Ovary (tissue), 9 donors: ENCODE measurements around the gene C1QTNF12. TPM values are rescaled to one million over a fixed set of nuclear protein-coding genes. Genes with fewer than 3 reads are reported as not detected.

Source experiments
- DNase-seq, 5 donors: peaks; one replicate each; pipeline ENCODE4 v3.0.0-alpha.2; 2019 to 2020
- H3K27ac ChIP-seq, 2 donors: fragments of 200-600 bp; one replicate each; pipeline versions ENCODE4 v1.5.1 to v1.8.0; 2019 to 2022
- H3K27me3 ChIP-seq: fragments of 200-600 bp; one replicate; pipeline ENCODE4 v1.8.0; 2022
- H3K36me3 ChIP-seq: fragments of 200-600 bp; sonication (generic); one replicate; pipeline ENCODE4 v1.5.1; 2019
- H3K4me1 ChIP-seq: one replicate; pipeline ENCODE4 v1.8.1; 2013; ENCODE audit warnings: mild to moderate bottlenecking, moderate library complexity; ENCODE audit not compliant: insufficient read depth
- H3K4me3 ChIP-seq: fragments of 200-600 bp; sonication (generic); one replicate; pipeline ENCODE4 v1.5.1; 2017
- H3K9me3 ChIP-seq, 2 donors: fragments of 200-600 bp in 1 of 2; sonication (generic) in 1 of 2; one replicate each; pipeline versions ENCODE4 v1.5.1 to v1.8.1; 2013 to 2019; ENCODE audit warnings: mild to moderate bottlenecking in 1 of 2, moderate library complexity in 1 of 2
- CTCF ChIP-seq, 3 donors: fragments of 450-650 bp in 2 of 3; fragments of 200-600 bp in 1 of 3; IDR thresholded peaks; one replicate each; pipeline versions ENCODE4 v1.5.1 to v1.8.0; 2016 to 2022; ENCODE audit warnings: antibody characterized with exemption in 3 of 3, mild to moderate bottlenecking in 1 of 3
- EP300 ChIP-seq: sonication (generic); formaldehyde crosslinking; IDR thresholded peaks from one replicate; pipeline ENCODE4 v1.6.1; 2017; ENCODE audit warnings: antibody characterized with exemption
- POLR2A ChIP-seq: fragments of 450-650 bp; IDR thresholded peaks from one replicate; pipeline ENCODE4 v1.6.1; 2017; ENCODE audit warnings: antibody characterized with exemption, mild to moderate bottlenecking, moderate library complexity
- WGBS, 3 donors: extraction: QIAGEN DNeasy Blood & Tissue Kit in 1 of 3; methylation state at CpG; one replicate each; pipeline versions ENCODE4 v1.1.5 to v1.1.7; 2013 to 2017; 5-methylcytosine and 5-hydroxymethylcytosine counted together
- intact Hi-C, 4 donors: fragments of 100-400 bp; cut with DNase I; formaldehyde crosslinking; loops; one replicate each; pipeline versions ENCODE4 v1.11.0 to v1.15.1; 2022 to 2023
- polyA plus RNA-seq, 2 donors: library from polyadenylated mRNA; stranded (reverse); fragments of 200-250 nt in 1 of 2; fragments of 350-450 nt in 1 of 2; fragmentation: Illumina TruSeq in 1 of 2; extraction: RNeasy Lipid Tissue Mini Kit (QIAGEN cat#74804) in 1 of 2; gene quantifications; one replicate each; pipeline ENCODE4 v1.2.3, GENCODE V29; 2013 to 2014
- total RNA-seq, 7 donors: library from RNA; depleted of rRNA in 2 of 7; stranded (reverse); fragments of >200 nt in 2 of 7; fragmentation: NEBNext Ultra II Directional in 3 of 7; extraction: Animal tissue kit (Norgen Biotek cat#: 25700) in 3 of 7; gene quantifications; one replicate each; pipeline versions ENCODE4 v1.1.0 to v1.2.4, GENCODE V29; 2016 to 2023
- donor health status: DM: no; HTN: no; CAD: no; lungs with moderate emphysema.
- donor health status: DM: no; HTN: no; CAD: no.
- donor health status: Bipolar disorder and iron deficiency.
- donor health status: DM: yes; HTN: yes; CAD: no.
- donor health status: DM: no; HTN: no; CAD: no.
- donor health status: DM: yes; HTN: yes; CAD: no.

The C1QTNF12 gene
- total and polyA plus RNA-seq, 9 donors = 0.92 to 4.8 (median 1.4) TPM; not detected in 1

DNA sequence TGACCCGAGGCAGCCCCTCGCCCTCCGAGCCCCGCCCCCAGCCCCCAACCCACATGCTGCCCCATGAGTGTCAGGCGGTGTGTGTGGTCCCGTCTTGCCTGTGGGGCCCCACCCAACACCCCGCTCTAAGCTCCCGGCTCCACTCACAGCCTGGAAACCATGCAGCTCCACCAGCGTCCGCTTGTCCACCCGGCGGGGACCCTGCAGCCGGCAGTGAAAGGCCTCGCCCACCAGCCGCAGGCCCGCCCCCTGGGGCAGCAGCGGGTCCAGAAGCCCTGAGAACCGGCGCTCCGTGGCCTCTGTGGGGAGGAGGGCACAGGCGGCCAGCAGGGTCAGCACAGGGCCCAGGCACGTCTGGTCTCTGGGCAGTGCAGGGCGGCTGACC lies 2.7 kb downstream of the C1QTNF12 start:
- no peaks in the 10 kb centered on the region for H3K36me3 ChIP-seq
- WGBS, 3 donors = 40 to 70% (median 60%) methylated on average over 21 to 23 of the region's 23 CpGs
- no peaks in the 10 kb centered on the region for H3K9me3 ChIP-seq
- DNase-seq = no peak
- H3K27me3 ChIP-seq = peaks cover 10% of the 10 kb centered on the region
- no peak for TF ChIP-seq CTCF (IDR thresholded peaks at IDR 0.05)
- no peak for TF ChIP-seq EP300
- no peak for TF ChIP-seq POLR2A
- intact Hi-C loops = no loop called here
- H3K4me1 ChIP-seq = no peaks in the 10 kb centered on the region
- no peak overlapping the region for H3K4me3 ChIP-seq
- H3K27ac ChIP-seq = no peak overlapping the region

GRCh38 chr1:1243266-1243660 lies 3.3 kb downstream of the C1QTNF12 start:
- Histone ChIP-seq H3K36me3 (no peaks in the 10 kb centered on the region), H3K9me3 (no peaks in the 10 kb centered on the region), H3K4me3 (no peak overlapping the region), H3K27ac (no peak overlapping the region), H3K27me3 (peaks cover 10% of the 10 kb centered on the region), H3K4me1 (no peaks in the 10 kb centered on the region)
- no peak for TF ChIP-seq POLR2A
- no peak for TF ChIP-seq EP300
- TF ChIP-seq CTCF (IDR thresholded peaks at IDR 0.05) = no peak
- intact Hi-C loops = no loop called here
- WGBS, 3 donors = 79 to 92% (median 91%) methylated on average over 7 to 23 of the region's 23 CpGs
- DNase-seq = no peak

- Histone ChIP-seq H3K4me3 (no peak overlapping the region), H3K9me3 (no peaks in the 10 kb centered on the region), H3K4me1 (no peaks in the 10 kb centered on the region), H3K27ac (no peak overlapping the region), H3K36me3 (no peaks in the 10 kb centered on the region), H3K27me3 (peaks cover 10% of the 10 kb centered on the region)
- intact Hi-C loops = no loop called here
- no peak for DNase-seq
- 72 to 85% (median 83%) methylated on average over 25 to 41 of the region's 41 CpGs for WGBS, 3 donors
- TF ChIP-seq CTCF (IDR thresholded peaks at IDR 0.05) (no peak), POLR2A (no peak), EP300 (no peak)
These were observed 3.9 kb downstream of the C1QTNF12 start for GRCh38 chr1:1242461-1243265.

GRCh38 chr1:1241588-1242219 lies 4.8 kb downstream of the C1QTNF12 start:
- Histone ChIP-seq H3K4me3 (no peak overlapping the region), H3K27ac (no peak overlapping the region), H3K4me1 (no peaks in the 10 kb centered on the region), H3K36me3 (no peaks in the 10 kb centered on the region), H3K27me3 (peaks cover 10% of the 10 kb centered on the region), H3K9me3 (no peaks in the 10 kb centered on the region)
- no peak for DNase-seq
- TF ChIP-seq CTCF (IDR thresholded peaks at IDR 0.05) (no peak), EP300 (no peak), POLR2A (no peak)
- 72 to 92% (median 81%) methylated on average over 16 to 26 of the region's 26 CpGs for WGBS, 3 donors
- intact Hi-C loops = no loop called here
